GM12878 (cell line): ENCODE data around the gene NACAD. TPM values are rescaled to one million over a fixed set of nuclear protein-coding genes. Genes with fewer than 3 reads are reported as not detected.

Experiments
- ASH2L ChIP-seq: fragments of 300-600, 200-600 bp; sonication (generic); IDR thresholded peaks from 2 replicates; pipeline ENCODE4 v1.6.1; 2017; ENCODE audit warnings: low read depth, mild to moderate bottlenecking, borderline replicate concordance
- BCL11A ChIP-seq: IDR thresholded peaks from 2 replicates; pipeline ENCODE4 v1.6.1; 2011; ENCODE audit warnings: low read depth, low read length
- BCL3 ChIP-seq: IDR thresholded peaks from 2 replicates; pipeline ENCODE4 v1.6.1; 2011; ENCODE audit warnings: borderline replicate concordance, low read depth, mild to moderate bottlenecking, moderate library complexity, low read length; ENCODE audit not compliant: insufficient read depth, poor library complexity, severe bottlenecking
- BCLAF1 ChIP-seq: fragments of 450-650 bp; IDR thresholded peaks from 2 replicates; pipeline ENCODE4 v1.6.1; 2017; ENCODE audit warnings: antibody characterized with exemption, mild to moderate bottlenecking, moderate library complexity
- BHLHE40 ChIP-seq, 2 experiments: fragments of 450-650 bp in 1 of 2; IDR thresholded peaks; 2 replicates each; pipeline ENCODE4 v1.6.1; 2011 to 2017; ENCODE audit warnings: low read depth in 2 of 2, borderline replicate concordance in 1 of 2, improper control_type of control experiment in 1 of 2, low read length in 1 of 2, mild to moderate bottlenecking in 1 of 2
- BRCA1 ChIP-seq: IDR thresholded peaks from 2 replicates; pipeline ENCODE4 v1.6.1; 2011; ENCODE audit warnings: low read depth, low read length, improper control_type of control experiment
- CBFB ChIP-seq: IDR thresholded peaks from 2 replicates; pipeline ENCODE4 v1.6.1; 2016; ENCODE audit warnings: antibody characterized with exemption, low read depth
- CBX5 ChIP-seq: sonication (generic); IDR thresholded peaks from 2 replicates; pipeline ENCODE4 v1.6.1; 2016; ENCODE audit warnings: low read depth, moderate library complexity, mild to moderate bottlenecking, inconsistent platforms
- CTCF ChIP-seq, 3 experiments: IDR thresholded peaks in 2 of 3; conservative IDR thresholded peaks in 1 of 3; 2 replicates each; pipeline ENCODE4 v1.5.1; 2011; ENCODE audit warnings: low read depth in 3 of 3, low read length in 3 of 3, mild to moderate bottlenecking in 3 of 3, control low read depth in 2 of 3, moderate library complexity in 2 of 3, inconsistent platforms in 1 of 3, mixed read lengths in 1 of 3; ENCODE audit not compliant: control insufficient read depth in 2 of 3, insufficient read depth in 1 of 3; ENCODE audit errors: extremely low read depth in 1 of 3
- EGR1 ChIP-seq, 2 experiments: IDR thresholded peaks; 1 replicate in 1 of 2; 2 replicates in 1 of 2; pipeline ENCODE4 v1.6.1; 2011 to 2012; ENCODE audit warnings: low read depth in 2 of 2, low read length in 2 of 2, borderline replicate concordance in 1 of 2, mild to moderate bottlenecking in 1 of 2, moderate library complexity in 1 of 2
- FOXM1 ChIP-seq: IDR thresholded peaks from 2 replicates; pipeline ENCODE4 v1.6.1; 2012; ENCODE audit warnings: low read depth, mild to moderate bottlenecking, inconsistent platforms, low read length, moderate library complexity
- GATAD2B ChIP-seq: fragments of 450-650 bp; conservative IDR thresholded peaks from 2 replicates; pipeline ENCODE4 v1.6.1; 2017; ENCODE audit warnings: low read depth, mild to moderate bottlenecking, moderate library complexity
- MTA3 ChIP-seq: IDR thresholded peaks from 2 replicates; pipeline ENCODE4 v1.6.1; 2012; ENCODE audit warnings: low read length, inconsistent platforms, borderline replicate concordance
- MXI1 ChIP-seq: fragments of 150-350 bp; IDR thresholded peaks from 2 replicates; pipeline ENCODE4 v1.6.1; 2011; ENCODE audit warnings: low read depth, mild to moderate bottlenecking, inconsistent platforms, low read length, improper control_type of control experiment
- NR2C2 ChIP-seq: IDR thresholded peaks from 2 replicates; pipeline ENCODE4 v1.6.1; 2011; ENCODE audit warnings: borderline replicate concordance, low read depth; ENCODE audit not compliant: control insufficient read depth, insufficient read length
- NR2F1 ChIP-seq: fragments of 450-650 bp; conservative IDR thresholded peaks from 2 replicates; pipeline ENCODE4 v1.6.1; 2017; ENCODE audit warnings: mild to moderate bottlenecking
- PAX8 ChIP-seq: fragments of 450-650 bp; IDR thresholded peaks from 2 replicates; pipeline ENCODE4 v1.6.1; 2017; ENCODE audit warnings: mild to moderate bottlenecking, moderate library complexity
- RB1 ChIP-seq: fragments of 450-650 bp; formaldehyde crosslinking; IDR thresholded peaks from 2 replicates; pipeline ENCODE4 v1.6.1; 2017; ENCODE audit warnings: mild to moderate bottlenecking, borderline replicate concordance
- RCOR1 ChIP-seq: conservative IDR thresholded peaks from 2 replicates; pipeline ENCODE4 v1.6.1; 2012; ENCODE audit warnings: low read depth, low read length, improper control_type of control experiment
- STAT3 ChIP-seq: IDR thresholded peaks from 2 replicates; pipeline ENCODE4 v1.6.1; 2011; ENCODE audit warnings: low read depth, low read length, improper control_type of control experiment
- ZNF622 ChIP-seq: fragments of 450-650 bp; IDR thresholded peaks from 2 replicates; pipeline ENCODE4 v1.6.1; 2017; ENCODE audit warnings: mild to moderate bottlenecking, inconsistent platforms
- polyA plus RNA-seq, 11 experiments: library from polyadenylated mRNA; depleted of rRNA in 4 of 11; unstranded in 6 of 11; stranded (reverse) in 5 of 11; fragments of >200 nt; fragmentation: Nextera tagmentation in 4 of 11; fragmentation: Illumina TruSeq in 1 of 11; extraction: Ambion mirVana in 4 of 11; extraction: Trizol in 1 of 11; gene quantifications; 1 replicate in 1 of 11; 2 replicates in 10 of 11; pipeline versions ENCODE4 v1.2.1 to v1.2.3, GENCODE V29; 2011 to 2016; ENCODE audit warnings: inconsistent platforms in 2 of 11, missing spikeins in 2 of 11, low read depth in 1 of 11
- total RNA-seq, 4 experiments: library from RNA; depleted of rRNA in 3 of 4; stranded (reverse); fragments of >200 nt in 3 of 4; fragmentation: Illumina TruSeq in 1 of 4; extraction: Trizol in 1 of 4; gene quantifications; 2 replicates each; pipeline versions ENCODE4 v1.2.1 to v1.2.3, GENCODE V29; 2013 to 2021

The NACAD gene
- total and polyA plus RNA-seq, 10 of the 15 experiments (the other 5 are each of a cell fraction or from before 2014, with no cell fraction given) = not detected

GRCh38 chr7:45111298-45112223 lies 22.8 kb upstream of the NACAD start, which contains the start of gene TBRG4 (continued):
- no peak for TF ChIP-seq BCLAF1
- no peak; the same call in 1 of the 2 replicates for TF ChIP-seq BCL11A
- TF ChIP-seq STAT3 = no peak
- TF ChIP-seq BHLHE40 (IDR thresholded peaks at IDR 0.05; ENCODE audit: borderline replicate concordance in 1 of 2, low read depth in 2 of 2, low read length in 1 of 2) = peak; percentile 76 to 87; a peak in 3 of 4 replicates
- TF ChIP-seq ASH2L = no peak
- no peak for TF ChIP-seq CBX5
- 0 out of 2 replicates have a peak, but pooled peaks have one; percentile 69 for TF ChIP-seq RCOR1
- TF ChIP-seq BCL3 = no peak
- TF ChIP-seq FOXM1 = no peak; the same call in 1 of the 2 replicates
- TF ChIP-seq MTA3 = no peak
- TF ChIP-seq NR2C2 = no peak
- peak; percentile 68 for TF ChIP-seq CBFB
- peak; percentile 83; the same call in 1 of the 2 replicates for TF ChIP-seq NR2F1
- 0 out of 2 replicates have a peak, but pooled peaks have one; percentile 76 for TF ChIP-seq RB1
- peak; percentile 85 for TF ChIP-seq GATAD2B
- TF ChIP-seq EGR1 (IDR thresholded peaks at IDR 0.05; ENCODE audit: borderline replicate concordance in 1 of 2, low read depth in 2 of 2, low read length in 2 of 2) = peak in 1 of 2 experiments; percentile 3; a peak in 1 of 3 replicates
- TF ChIP-seq MXI1 = peak; percentile 100
- no peak for TF ChIP-seq ZNF622
- peak; percentile 11 to 22 (median 16); a peak in 4 of 6 replicates for TF ChIP-seq CTCF (IDR thresholded peaks at IDR 0.05 in 2 of 3, conservative IDR thresholded peaks at IDR 0.05 in 1 of 3; ENCODE audit: control insufficient read depth in 2 of 3, extremely low read depth in 1 of 3, insufficient read depth in 1 of 3, low read depth in 3 of 3, low read length in 3 of 3)
- no peak for TF ChIP-seq BRCA1
- TF ChIP-seq PAX8 = no peak
